Endothelial cell of umbilical vein (primary cell): ENCODE results near the gene STX16. TPM values are rescaled to one million over a fixed set of nuclear protein-coding genes. Genes with fewer than 3 reads are reported as not detected.

Experiments used
- BruUV-seq: library from RNA; stranded (reverse); fragments of 400-500 nt; replicated peaks from 2 replicates; lab custom pipeline; 2021; lab: Mats Ljungman, UMichigan
- CTCF ChIA-PET: fragments of 300-600, 350-600 bp; sonication (Branson Sonifier 250); formaldehyde crosslinking; loops from one replicate; lab custom pipeline; 2021; ENCODE audit warnings: antibody characterized with exemption, inconsistent platforms; lab: Charles Lee
- POLR2A ChIA-PET: fragments of 300-600, 350-600 bp; sonication (Branson Sonifier 250); formaldehyde crosslinking; loops from one replicate; lab custom pipeline; 2021; ENCODE audit warnings: antibody characterized with exemption, inconsistent platforms; lab: Charles Lee
- DNase-seq: peaks from one replicate; pipeline ENCODE4 v3.0.0-alpha.2; 2011; ENCODE audit warnings: low read depth, low spot score
- FAIRE-seq: peaks from 2 replicates; lab custom pipeline; 2011; peaks lifted over from hg19 to GRCh38; lab: Jason Lieb, UNC
- H2AFZ ChIP-seq: 2 replicates; pipeline ENCODE4 v1.6.0; 2012; ENCODE audit warnings: low read depth, low read length, control low read depth, inconsistent platforms
- H3K27ac ChIP-seq: 2 replicates; pipeline ENCODE4 v1.5.1; 2011; ENCODE audit warnings: low read depth, mild to moderate bottlenecking, control low read depth, low read length, moderate library complexity; ENCODE audit not compliant: insufficient read depth
- H3K27me3 ChIP-seq, 2 experiments: 2 replicates each; pipeline versions ENCODE4 v1.6.0 to v1.6.1; 2011; ENCODE audit warnings: low read length in 2 of 2, mixed read lengths in 1 of 2; ENCODE audit not compliant: control insufficient read depth in 2 of 2, insufficient read depth in 2 of 2
- H3K36me3 ChIP-seq, 2 experiments: 2 replicates in 1 of 2; 3 replicates in 1 of 2; pipeline ENCODE4 v1.5.1; 2011; ENCODE audit warnings: low read length in 2 of 2, mild to moderate bottlenecking in 1 of 2, moderate library complexity in 1 of 2; ENCODE audit not compliant: control insufficient read depth in 2 of 2, insufficient read depth in 2 of 2; ENCODE audit errors: extremely low read depth in 1 of 2
- H3K4me1 ChIP-seq: 3 replicates; pipeline ENCODE4 v1.5.1; 2011; ENCODE audit warnings: mild to moderate bottlenecking, low read length; ENCODE audit not compliant: control insufficient read depth, insufficient read depth; ENCODE audit errors: extremely low read depth
- H3K4me2 ChIP-seq: 2 replicates; pipeline ENCODE4 v1.6.1; 2011; ENCODE audit warnings: low read length, control low read depth, mixed read lengths; ENCODE audit not compliant: insufficient read depth
- H3K4me3 ChIP-seq, 3 experiments: fragments of 200-600 bp in 1 of 3; sonication (generic), shearing (Covaris generic) in 1 of 3; replicated peaks in 1 of 3; 2 replicates each; pipeline ENCODE4 v1.5.1; 2011 to 2016; ENCODE audit warnings: control low read depth in 3 of 3, low read length in 3 of 3, mild to moderate bottlenecking in 2 of 3, inconsistent platforms in 1 of 3, low read depth in 1 of 3, moderate library complexity in 1 of 3; ENCODE audit not compliant: insufficient read depth in 1 of 3
- H3K79me2 ChIP-seq: 2 replicates; pipeline ENCODE4 v1.6.0; 2012; ENCODE audit warnings: low read length, inconsistent platforms; ENCODE audit not compliant: control insufficient read depth, insufficient read depth
- H3K9ac ChIP-seq: replicated peaks from 2 replicates; pipeline ENCODE3; 2011; ENCODE audit warnings: low read length, control low read depth; ENCODE audit not compliant: insufficient read depth; ENCODE audit errors: extremely low read depth
- H3K9me1 ChIP-seq: replicated peaks from 3 replicates; pipeline ENCODE4 v1.6.0; 2011; ENCODE audit warnings: mild to moderate bottlenecking, low read length; ENCODE audit not compliant: control insufficient read depth, insufficient read depth; ENCODE audit errors: extremely low read depth
- H3K9me3 ChIP-seq: replicated peaks from 2 replicates; pipeline ENCODE4 v1.5.1; 2012; ENCODE audit warnings: low read length, inconsistent platforms; ENCODE audit not compliant: control insufficient read depth, insufficient read depth
- H4K20me1 ChIP-seq: replicated peaks from 2 replicates; pipeline ENCODE3; 2011; ENCODE audit warnings: mild to moderate bottlenecking, low read length; ENCODE audit not compliant: control insufficient read depth, insufficient read depth; ENCODE audit errors: extremely low read depth
- CTCF ChIP-seq, 2 donors: IDR thresholded peaks; 1 replicate in 1 of 2; 2 replicates in 1 of 2; pipeline ENCODE4 v1.5.1; 2011; ENCODE audit warnings: low read length in 2 of 2, mild to moderate bottlenecking in 2 of 2, moderate library complexity in 2 of 2, control low read depth in 1 of 2, inconsistent platforms in 1 of 2, low read depth in 1 of 2; ENCODE audit not compliant: insufficient read depth in 1 of 2; ENCODE audit errors: extremely low read depth in 1 of 2
- EZH2 ChIP-seq: IDR thresholded peaks from 2 replicates; pipeline ENCODE4 v1.6.1; 2012; ENCODE audit warnings: borderline replicate concordance, low read depth, mild to moderate bottlenecking, moderate library complexity, low read length, inconsistent platforms; ENCODE audit not compliant: severe bottlenecking
- FOS ChIP-seq: IDR thresholded peaks from 2 replicates; pipeline ENCODE4 v1.6.1; 2011; ENCODE audit warnings: mild to moderate bottlenecking, low read length, moderate library complexity, borderline replicate concordance; ENCODE audit not compliant: insufficient read depth
- GATA2 ChIP-seq: IDR thresholded peaks from 2 replicates; pipeline ENCODE4 v1.7.0; 2011; ENCODE audit warnings: low read depth, mild to moderate bottlenecking, moderate library complexity, mixed read lengths, low read length; ENCODE audit not compliant: insufficient read length, insufficient read depth
- JUN ChIP-seq: IDR thresholded peaks from 2 replicates; pipeline ENCODE4 v1.6.1; 2011; ENCODE audit warnings: borderline replicate concordance, low read depth; ENCODE audit not compliant: insufficient read length, insufficient read depth
- MAX ChIP-seq: IDR thresholded peaks from 2 replicates; pipeline ENCODE4 v1.6.1; 2011; ENCODE audit not compliant: insufficient read depth, insufficient read length
- MYC ChIP-seq: IDR thresholded peaks from one replicate; pipeline ENCODE4 v1.6.1; 2011; ENCODE audit warnings: mild to moderate bottlenecking, low read depth, low read length
- POLR2A ChIP-seq: IDR thresholded peaks from 2 replicates; pipeline ENCODE4 v1.6.1; 2012; ENCODE audit warnings: low read depth, mild to moderate bottlenecking, control low read depth, low read length
- POLR2AphosphoS5 ChIP-seq: IDR thresholded peaks from 2 replicates; pipeline ENCODE4 v1.6.1; 2012; ENCODE audit warnings: low read depth, mild to moderate bottlenecking, control low read depth, low read length, moderate library complexity; ENCODE audit not compliant: insufficient read depth
- dilution Hi-C: fragments of 300-500 bp; cut with MboI; formaldehyde crosslinking; loops from one replicate; pipeline ENCODE4 v1.15.0; 2019; ENCODE audit warnings: low sequenced_read_pairs; ENCODE audit not compliant: extremely low pct_ligation_motif_present
- intact Hi-C: fragments of 100-400 bp; cut with micrococcal nuclease; formaldehyde crosslinking; loops from one replicate; pipeline ENCODE4 v1.10.0; 2022
- polyA plus RNA-seq, 4 experiments: library from polyadenylated mRNA; depleted of rRNA in 3 of 4; stranded (reverse) in 3 of 4; unstranded in 1 of 4; fragments of >200 nt; gene quantifications; 2 replicates each; pipeline versions ENCODE4 v1.2.1 to v1.2.3, GENCODE V29; 2011 to 2012; ENCODE audit warnings: missing spikeins in 1 of 4
- total RNA-seq: library from RNA; stranded (reverse); gene quantifications from 2 replicates; pipeline ENCODE4 v1.2.3, GENCODE V29; 2021

STX16 gene
- total and polyA plus RNA-seq, 2 donors (not counting 3 experiments of a cell fraction or from before 2014, with no cell fraction given), result 43.1 to 63.5 TPM

GRCh38 chr20:58707770-58708169 lies 56.7 kb downstream of the STX16 start:
- POLR2A ChIA-PET, result no interaction called here
- Histone ChIP-seq H3K79me2 (no peaks in the 10 kb centered on the region), H3K9ac (no peak overlapping the region), H3K9me1 (no peaks in the 10 kb centered on the region), H2AFZ (no peak overlapping the region), H3K27me3 (no peaks in the 10 kb centered on the region), H3K27ac (no peak overlapping the region), H4K20me1 (no peaks in the 10 kb centered on the region), H3K9me3 (no peaks in the 10 kb centered on the region), H3K4me2 (no peak overlapping the region), H3K4me3 (no peak overlapping the region), H3K4me1 (no peaks in the 10 kb centered on the region), H3K36me3 (peaks cover 3 to 10% of the 10 kb centered on the region in 2 experiments)
- BruUV-seq, result no TSS peak
- intact Hi-C loops (no loop called here), dilution Hi-C loops (no loop called here)
- CTCF ChIA-PET, result interaction anchor here (0.8 kb wide), 1 partner anchor 226 kb away, joined by 3 read pairs; no protein-coding TSS in a partner anchor
- TF ChIP-seq GATA2 (no peak), POLR2AphosphoS5 (no peak), POLR2A (no peak), MAX (no peak), FOS (no peak), JUN (no peak), MYC (no peak), CTCF (IDR thresholded peaks at IDR 0.05; ENCODE audit: extremely low read depth in 1 of 2, insufficient read depth in 1 of 2, low read depth in 1 of 2, low read length in 2 of 2) (no peak), EZH2 (no peak)
- FAIRE-seq (no peak), DNase-seq (no peak)
